ENCODE data around the gene DNAJB2. TPM values are rescaled to one million over a fixed set of nuclear protein-coding genes. Genes with fewer than 3 reads are reported as not detected.

DNAJB2 gene
- total RNA-seq, 1 donor from 2014 or later = 60.0 TPM

- Histone ChIP-seq H3K27me3 (ENCODE audit: control insufficient read depth, insufficient read depth, low read length) (peaks cover 4% of the 10 kb centered on the region), H3K36me3 (ENCODE audit: control insufficient read depth, insufficient read depth, low read length) (no peaks in the 10 kb centered on the region), H3K4me3 (ENCODE audit: low read depth, low read length) (no peak overlapping the region)
- FAIRE-seq (no peak), DNase-seq (ENCODE audit: low read depth) (no peak)
- TF ChIP-seq, protein P1, sequence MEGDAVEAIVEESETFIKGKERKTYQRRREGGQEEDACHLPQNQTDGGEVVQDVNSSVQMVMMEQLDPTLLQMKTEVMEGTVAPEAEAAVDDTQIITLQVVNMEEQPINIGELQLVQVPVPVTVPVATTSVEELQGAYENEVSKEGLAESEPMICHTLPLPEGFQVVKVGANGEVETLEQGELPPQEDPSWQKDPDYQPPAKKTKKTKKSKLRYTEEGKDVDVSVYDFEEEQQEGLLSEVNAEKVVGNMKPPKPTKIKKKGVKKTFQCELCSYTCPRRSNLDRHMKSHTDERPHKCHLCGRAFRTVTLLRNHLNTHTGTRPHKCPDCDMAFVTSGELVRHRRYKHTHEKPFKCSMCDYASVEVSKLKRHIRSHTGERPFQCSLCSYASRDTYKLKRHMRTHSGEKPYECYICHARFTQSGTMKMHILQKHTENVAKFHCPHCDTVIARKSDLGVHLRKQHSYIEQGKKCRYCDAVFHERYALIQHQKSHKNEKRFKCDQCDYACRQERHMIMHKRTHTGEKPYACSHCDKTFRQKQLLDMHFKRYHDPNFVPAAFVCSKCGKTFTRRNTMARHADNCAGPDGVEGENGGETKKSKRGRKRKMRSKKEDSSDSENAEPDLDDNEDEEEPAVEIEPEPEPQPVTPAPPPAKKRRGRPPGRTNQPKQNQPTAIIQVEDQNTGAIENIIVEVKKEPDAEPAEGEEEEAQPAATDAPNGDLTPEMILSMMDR (IDR thresholded peaks at IDR 0.05; ENCODE audit: insufficient read depth, low read length, severe bottlenecking) = no peak
Measured at GRCh38 chr2:219314804-219315468, 35.8 kb downstream of the DNAJB2 start.

DNA sequence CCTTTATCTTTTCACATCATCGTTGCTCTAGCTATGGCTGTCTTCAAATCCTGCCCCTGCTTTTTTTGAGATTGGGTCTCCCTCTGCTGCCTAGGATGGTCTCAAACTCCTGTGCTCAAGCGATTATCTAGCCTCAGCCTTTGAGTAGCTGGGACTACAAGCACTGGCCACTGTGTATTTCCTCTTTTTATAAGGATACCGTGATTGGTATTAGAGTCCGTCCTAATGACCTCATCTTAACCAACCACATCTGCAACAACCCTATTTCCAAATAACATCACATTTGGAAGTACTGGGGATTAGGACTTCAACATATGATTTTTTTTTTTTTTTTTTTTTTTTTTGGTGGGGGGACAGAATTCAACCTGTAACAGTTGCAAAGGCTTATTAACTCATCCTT, 44.3 kb downstream of the DNAJB2 start:
- H3K36me3 ChIP-seq (ENCODE audit: control insufficient read depth, insufficient read depth, low read length) = no peaks in the 10 kb centered on the region
- TF ChIP-seq, protein P1 (IDR thresholded peaks at IDR 0.05; ENCODE audit: insufficient read depth, low read length, severe bottlenecking) = no peak
- H3K4me3 ChIP-seq (ENCODE audit: low read depth, low read length) = no peak overlapping the region
- H3K27me3 ChIP-seq (ENCODE audit: control insufficient read depth, insufficient read depth, low read length) = peaks cover 1% of the 10 kb centered on the region
- FAIRE-seq (no peak), DNase-seq (ENCODE audit: low read depth) (no peak)

DNA sequence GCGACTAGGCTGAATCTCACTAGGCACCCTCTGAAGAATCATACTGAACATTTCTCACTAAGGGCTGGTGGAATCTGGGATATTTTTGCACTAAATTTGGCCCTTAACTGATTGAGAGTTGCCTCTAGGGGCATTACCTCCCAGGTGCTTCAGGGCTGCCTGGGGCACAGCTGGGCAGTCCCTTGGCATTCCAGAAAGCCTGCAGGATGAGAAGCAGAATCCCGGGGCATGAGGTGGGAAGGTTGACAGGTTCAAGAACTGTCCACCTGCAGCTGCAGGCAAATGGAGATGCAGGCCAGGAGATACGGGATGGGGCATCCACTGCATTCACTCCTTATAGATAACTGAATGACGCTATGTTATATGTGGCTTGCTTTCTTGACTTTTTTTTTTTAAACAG, 46.0 kb downstream of the DNAJB2 start:
- FAIRE-seq (no peak), DNase-seq (ENCODE audit: low read depth) (no peak)
- TF ChIP-seq, protein P1 (IDR thresholded peaks at IDR 0.05; ENCODE audit: insufficient read depth, low read length, severe bottlenecking) = no peak
- no peaks in the 10 kb centered on the region for H3K36me3 ChIP-seq (ENCODE audit: control insufficient read depth, insufficient read depth, low read length)
- H3K27me3 ChIP-seq (ENCODE audit: control insufficient read depth, insufficient read depth, low read length) = peaks cover 5% of the 10 kb centered on the region
- no peak overlapping the region for H3K4me3 ChIP-seq (ENCODE audit: low read depth, low read length)

GRCh38 chr2:219325657-219326315, 46.6 kb downstream of the DNAJB2 start:
- DNase-seq (ENCODE audit: low read depth) (no peak), FAIRE-seq (no peak)
- peaks cover 5% of the 10 kb centered on the region for H3K27me3 ChIP-seq (ENCODE audit: control insufficient read depth, insufficient read depth, low read length)
- H3K4me3 ChIP-seq (ENCODE audit: low read depth, low read length) = no peak overlapping the region
- TF ChIP-seq, protein P1 (IDR thresholded peaks at IDR 0.05; ENCODE audit: insufficient read depth, low read length, severe bottlenecking) = no peak
- H3K36me3 ChIP-seq (ENCODE audit: control insufficient read depth, insufficient read depth, low read length) = no peaks in the 10 kb centered on the region

GRCh38 chr2:219327719-219328118, 48.6 kb downstream of the DNAJB2 start:
- no peak for FAIRE-seq
- TF ChIP-seq, protein P1 (IDR thresholded peaks at IDR 0.05; ENCODE audit: insufficient read depth, low read length, severe bottlenecking) = no peak
- Histone ChIP-seq H3K36me3 (ENCODE audit: control insufficient read depth, insufficient read depth, low read length) (no peaks in the 10 kb centered on the region), H3K27me3 (ENCODE audit: control insufficient read depth, insufficient read depth, low read length) (peaks cover 20% of the 10 kb centered on the region), H3K4me3 (ENCODE audit: low read depth, low read length) (no peak overlapping the region)
- DNase-seq (ENCODE audit: low read depth) = no peak
